A549 (cell line): ENCODE measurements around the gene GAREM1. TPM values are rescaled to one million over a fixed set of nuclear protein-coding genes. Genes with fewer than 3 reads are reported as not detected.

Source experiments
- ATAC-seq, 2 experiments: fragments of 200-7000 bp in 1 of 2; fragments of >200 bp in 1 of 2; cut with Nextera tagmentation in 1 of 2; cut with Tn5 transposase in 1 of 2; 3 replicates each; pipeline versions ENCODE4 v1.8.0 to v1.9.1; 2018 to 2020; ENCODE audit warnings: mild to moderate bottlenecking in 1 of 2, moderate library complexity in 1 of 2
- CTCF ChIA-PET: fragments of 300-600 bp; sonication (Branson Sonifier 250); formaldehyde crosslinking; extraction: SDS; loops from one replicate; lab custom pipeline; 2021; ENCODE audit warnings: antibody characterized with exemption, inconsistent platforms; lab: Yijun Ruan, JAX
- POLR2A ChIA-PET: fragments of 350-600 bp; formaldehyde crosslinking; extraction: SDS; loops from one replicate; lab custom pipeline; 2021; ENCODE audit warnings: antibody characterized with exemption, inconsistent platforms; lab: Yijun Ruan, JAX
- DNase-seq, 2 experiments: peaks; one replicate each; pipeline versions ENCODE4 v3.0.0 to v3.0.0-alpha.2; 2011 to 2016; ENCODE audit warnings: low read depth in 1 of 2, low spot score in 1 of 2
- FAIRE-seq: peaks from 2 replicates; lab custom pipeline; 2011; peaks lifted over from hg19 to GRCh38; lab: Jason Lieb, UNC
- H3K27ac ChIP-seq, 2 experiments: fragments of >200 bp; sonication (Bioruptor Twin); formaldehyde crosslinking; 3 replicates each; pipeline ENCODE4 v1.5.1; 2016 to 2017
- H3K4me1 ChIP-seq: fragments of >200 bp; sonication (Bioruptor Twin); formaldehyde crosslinking; 3 replicates; pipeline ENCODE4 v1.6.1; 2016
- H3K4me2 ChIP-seq: fragments of >200 bp; sonication (Bioruptor Twin); formaldehyde crosslinking; 3 replicates; pipeline ENCODE4 v1.6.1; 2016
- H3K4me3 ChIP-seq: fragments of >200 bp; sonication (Bioruptor Twin); formaldehyde crosslinking; 3 replicates; pipeline ENCODE4 v1.5.1; 2016
- H3K9me3 ChIP-seq: fragments of >200 bp; sonication (Bioruptor Twin); formaldehyde crosslinking; 3 replicates; pipeline ENCODE4 v1.6.1; 2016
- CBX8 ChIP-seq: fragments of 200-600 bp; sonication (generic); IDR thresholded peaks from 2 replicates; pipeline ENCODE4 v1.6.1; 2016
- CEBPB ChIP-seq, 2 experiments: fragments of >200 bp in 1 of 2; sonication (Bioruptor Twin) in 1 of 2; formaldehyde crosslinking in 1 of 2; IDR thresholded peaks; 2 replicates each; pipeline ENCODE4 v1.6.1; 2012 to 2016
- CHD4 ChIP-seq: fragments of 200-600 bp; sonication (generic); IDR thresholded peaks from 2 replicates; pipeline ENCODE4 v1.6.1; 2016; ENCODE audit warnings: antibody characterized with exemption, mild to moderate bottlenecking, borderline replicate concordance
- EHF ChIP-seq: fragments of 250-450 bp; sonication (Bioruptor Pico); IDR thresholded peaks from 2 replicates; pipeline ENCODE4 v1.5.0; 2020; ENCODE audit warnings: mild to moderate bottlenecking
- EP300 ChIP-seq, 2 experiments: fragments of >200 bp; sonication (Bioruptor Twin); formaldehyde crosslinking; IDR thresholded peaks; 2 replicates in 1 of 2; 3 replicates in 1 of 2; pipeline ENCODE4 v1.6.1; 2016 to 2017
- FOSB ChIP-seq: fragments of 250-450 bp; sonication (Bioruptor Pico); IDR thresholded peaks from 2 replicates; pipeline ENCODE4 v1.5.0; 2020; ENCODE audit warnings: mild to moderate bottlenecking, moderate library complexity
- FOSL2 ChIP-seq, 2 experiments: fragments of 450-650 bp in 1 of 2; fragments of >200 bp in 1 of 2; sonication (Bioruptor Twin) in 1 of 2; formaldehyde crosslinking; IDR thresholded peaks; 2 replicates each; pipeline versions ENCODE4 v1.5.0 to v1.6.1; 2016 to 2020; ENCODE audit warnings: mild to moderate bottlenecking in 1 of 2, moderate library complexity in 1 of 2
- FOXS1 ChIP-seq: fragments of 250-450 bp; sonication (Bioruptor Pico); IDR thresholded peaks from 2 replicates; pipeline ENCODE4 v1.5.0; 2020; ENCODE audit warnings: mild to moderate bottlenecking, moderate library complexity
- HEYL ChIP-seq: fragments of 250-450 bp; sonication (Bioruptor Pico); IDR thresholded peaks from 2 replicates; pipeline ENCODE4 v1.8.0; 2021; ENCODE audit warnings: mild to moderate bottlenecking, moderate library complexity
- HOXB13 ChIP-seq: fragments of 250-450 bp; sonication (Bioruptor Pico); IDR thresholded peaks from 2 replicates; pipeline ENCODE4 v1.5.0; 2020; ENCODE audit warnings: low read depth, mild to moderate bottlenecking, moderate library complexity
- JUN ChIP-seq, 2 experiments: fragments of >200 bp; sonication (Bioruptor Twin); formaldehyde crosslinking; IDR thresholded peaks; 2 replicates in 1 of 2; 3 replicates in 1 of 2; pipeline ENCODE4 v1.6.1; 2016 to 2017
- JUNB ChIP-seq: fragments of >200 bp; sonication (Bioruptor Twin); formaldehyde crosslinking; IDR thresholded peaks from 2 replicates; pipeline ENCODE4 v1.6.1; 2016
- KDM5A ChIP-seq: fragments of 200-600 bp; sonication (generic); IDR thresholded peaks from 2 replicates; pipeline ENCODE4 v1.6.1; 2016; ENCODE audit warnings: antibody characterized with exemption, mild to moderate bottlenecking
- MAFK ChIP-seq: fragments of 450-650 bp; IDR thresholded peaks from 2 replicates; pipeline ENCODE4 v1.6.1; 2014; ENCODE audit not compliant: partially characterized antibody
- MYC ChIP-seq: IDR thresholded peaks from 2 replicates; pipeline ENCODE4 v1.6.1; 2012; ENCODE audit warnings: mild to moderate bottlenecking, inconsistent platforms, low read length, improper control_type of control experiment, borderline replicate concordance
- NFE2L2 ChIP-seq: fragments of 150-350 bp; conservative IDR thresholded peaks from 2 replicates; pipeline ENCODE4 v1.6.1; 2014; ENCODE audit warnings: low read length
- NPAS2 ChIP-seq: fragments of 250-450 bp; sonication (Bioruptor Pico); IDR thresholded peaks from 2 replicates; pipeline ENCODE4 v1.8.0; 2022; ENCODE audit warnings: mild to moderate bottlenecking, moderate library complexity, borderline replicate concordance
- POLR2A ChIP-seq: IDR thresholded peaks from 2 replicates; pipeline ENCODE4 v1.6.1; 2012; ENCODE audit warnings: mild to moderate bottlenecking, low read length
- POLR2AphosphoS2 ChIP-seq: conservative IDR thresholded peaks from 2 replicates; pipeline ENCODE4 v1.6.1; 2012; ENCODE audit warnings: low read length, improper control_type of control experiment, inconsistent platforms
- RARB ChIP-seq: fragments of 250-450 bp; sonication (Bioruptor Pico); IDR thresholded peaks from 2 replicates; pipeline ENCODE4 v1.8.0; 2021; ENCODE audit warnings: mild to moderate bottlenecking, moderate library complexity
- RCOR1 ChIP-seq: fragments of 150-350 bp; IDR thresholded peaks from 2 replicates; pipeline ENCODE4 v1.6.1; 2014; ENCODE audit warnings: antibody characterized with exemption, low read length, low read depth
- SMC3 ChIP-seq: fragments of >200 bp; sonication (Bioruptor Twin); formaldehyde crosslinking; IDR thresholded peaks from 3 replicates; pipeline ENCODE4 v1.6.1; 2018; ENCODE audit warnings: inconsistent platforms
- TP53 ChIP-seq: fragments of 250-450 bp; sonication (Bioruptor Pico); IDR thresholded peaks from 2 replicates; pipeline ENCODE4 v1.5.0; 2021; ENCODE audit warnings: mild to moderate bottlenecking, moderate library complexity
- ZFP36 ChIP-seq: fragments of 450-650 bp; IDR thresholded peaks from 2 replicates; pipeline ENCODE4 v1.6.1; 2014; ENCODE audit warnings: borderline replicate concordance; ENCODE audit not compliant: partially characterized antibody
- ZNF302 ChIP-seq: fragments of 250-450 bp; sonication (Bioruptor Pico); IDR thresholded peaks from 2 replicates; pipeline ENCODE4 v1.9.0; 2021; ENCODE audit warnings: inconsistent platforms, mild to moderate bottlenecking, moderate library complexity
- WGBS: methylation state at CpG from one replicate; pipeline ENCODE4 v1.1.6; 2017; ENCODE audit errors: missing lambda C conversion rate; 5-methylcytosine and 5-hydroxymethylcytosine counted together
- polyA plus RNA-seq, 4 experiments: library from polyadenylated mRNA; depleted of rRNA in 3 of 4; stranded (reverse); fragments of >200 nt; fragmentation: RNase III in 1 of 4; extraction: RNeasy Plus Mini Kit Qiagen cat#74134 plus additional on column Dnase treatment in 1 of 4; gene quantifications; 2 replicates in 3 of 4; 3 replicates in 1 of 4; pipeline ENCODE4 v1.2.3, GENCODE V29; 2011 to 2017
- TF ChIP-seq, protein P1 (sequence below): fragments of 250-450 bp; sonication (Bioruptor Pico); IDR thresholded peaks from 2 replicates; pipeline ENCODE4 v1.5.0; 2020; ENCODE audit warnings: low read depth, mild to moderate bottlenecking, moderate library complexity
- TF ChIP-seq, protein P2 (sequence below): IDR thresholded peaks from 2 replicates; pipeline ENCODE4 v1.6.1; 2012; ENCODE audit warnings: low read depth, borderline replicate concordance
- TF ChIP-seq, protein P3 (sequence below): fragments of >200 bp; sonication (Bioruptor Twin); formaldehyde crosslinking; IDR thresholded peaks from 3 replicates; pipeline ENCODE4 v1.5.1; 2016
- TF ChIP-seq, protein P4 (sequence below): fragments of 450-650 bp; IDR thresholded peaks from 2 replicates; pipeline ENCODE4 v1.6.1; 2014; ENCODE audit warnings: antibody characterized with exemption
- TF ChIP-seq, protein P5 (sequence below): IDR thresholded peaks from 2 replicates; pipeline ENCODE4 v1.6.1; 2012
- TF ChIP-seq, protein P6 (sequence below): fragments of 250-450 bp; sonication (Bioruptor Pico); IDR thresholded peaks from 2 replicates; pipeline ENCODE4 v1.5.0; 2021; ENCODE audit warnings: mild to moderate bottlenecking, moderate library complexity, borderline replicate concordance

GAREM1 gene
- polyA plus RNA-seq, 2 of the 4 experiments (the other 2 are of a cell fraction) = 1.3 to 5.0 TPM

DNA sequence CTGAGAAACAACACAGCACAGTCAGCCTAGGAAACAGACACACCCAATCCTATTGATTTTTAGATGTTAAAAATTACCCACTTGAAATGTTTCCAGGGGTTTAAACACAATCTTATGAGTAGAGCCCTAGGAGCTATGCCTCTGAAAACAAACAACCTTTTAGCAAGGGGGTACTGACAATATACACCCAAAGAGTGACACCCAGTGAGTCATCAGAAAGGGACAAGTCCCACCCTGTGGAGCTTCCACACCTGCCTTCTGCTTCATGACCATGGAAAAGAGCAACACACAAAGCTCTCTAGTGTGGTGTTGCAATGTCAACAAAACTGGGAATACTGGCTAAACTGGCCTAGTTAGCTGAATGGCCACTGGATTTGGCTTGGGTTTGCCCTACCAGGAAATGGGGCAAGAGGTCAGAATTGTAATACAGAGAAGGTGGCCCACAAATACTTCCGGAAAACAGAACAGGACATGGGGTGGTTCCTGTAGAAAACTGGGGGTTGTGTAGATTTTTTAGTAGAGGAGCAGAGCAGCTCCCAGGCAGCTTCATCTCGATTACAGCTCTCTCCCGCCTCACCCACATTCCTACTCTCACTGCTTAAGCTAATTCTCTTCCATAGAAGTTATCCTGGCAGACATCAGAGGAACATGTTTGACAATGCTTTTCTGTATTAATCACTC lies 98.2 kb downstream of the GAREM1 start:
- ChIA-PET CTCF (interaction anchor here (1.6 kb wide), 1 partner anchor 98 kb away, joined by 5 read pairs; the partner anchor contains the start of gene GAREM1), POLR2A (interaction anchor here (1.1 kb wide), 1 partner anchor 98 kb away, joined by 7 read pairs; the partner anchor contains the start of gene GAREM1)
- Histone ChIP-seq H3K4me1 (peaks cover 43% of the 10 kb centered on the region), H3K9me3 (no peaks in the 10 kb centered on the region), H3K27ac (peak overlapping the region; percentile 57 to 80), H3K4me3 (no peak overlapping the region), H3K4me2 (peak overlapping the region; percentile 62)
- 17% methylated on average over 3 of the region's 3 CpGs for WGBS
- FAIRE-seq (no peak), DNase-seq (peak; percentile 8 to 88), ATAC-seq (peak; percentile 88 to 89)
- TF ChIP-seq POLR2AphosphoS2 (no peak), JUN (IDR thresholded peaks at IDR 0.05) (no peak), HEYL (CRISPR knock-in tag) (no peak), POLR2A (no peak), TP53 (no peak), CBX8 (no peak), CEBPB (IDR thresholded peaks at IDR 0.05) (peak in 1 of 2 experiments; percentile 27; a peak in 1 of 4 replicates), JUNB (peak; percentile 42; the same call in 1 of the 2 replicates), RCOR1 (no peak), NFE2L2 (no peak), NPAS2 (no peak), FOSB (no peak), MAFK (peak; percentile 28), FOXS1 (CRISPR knock-in tag) (no peak), EHF (CRISPR knock-in tag) (no peak), MYC (no peak), SMC3 (no peak), RARB (CRISPR knock-in tag) (no peak), ZFP36 (no peak), HOXB13 (CRISPR knock-in tag) (no peak), ZNF302 (no peak), CHD4 (no peak), KDM5A (no peak), FOSL2 (IDR thresholded peaks at IDR 0.05) (0 out of 2 replicates have a peak, but pooled peaks have one; percentile 27), FOSL2 (CRISPR knock-in tag; IDR thresholded peaks at IDR 0.05) (peak; percentile 68), EP300 (IDR thresholded peaks at IDR 0.05) (no peak)
- TF ChIP-seq, protein P1, sequence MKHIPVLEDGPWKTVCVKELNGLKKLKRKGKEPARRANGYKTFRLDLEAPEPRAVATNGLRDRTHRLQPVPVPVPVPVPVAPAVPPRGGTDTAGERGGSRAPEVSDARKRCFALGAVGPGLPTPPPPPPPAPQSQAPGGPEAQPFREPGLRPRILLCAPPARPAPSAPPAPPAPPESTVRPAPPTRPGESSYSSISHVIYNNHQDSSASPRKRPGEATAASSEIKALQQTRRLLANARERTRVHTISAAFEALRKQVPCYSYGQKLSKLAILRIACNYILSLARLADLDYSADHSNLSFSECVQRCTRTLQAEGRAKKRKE (CRISPR knock-in tag) = no peak
- TF ChIP-seq, protein P2, sequence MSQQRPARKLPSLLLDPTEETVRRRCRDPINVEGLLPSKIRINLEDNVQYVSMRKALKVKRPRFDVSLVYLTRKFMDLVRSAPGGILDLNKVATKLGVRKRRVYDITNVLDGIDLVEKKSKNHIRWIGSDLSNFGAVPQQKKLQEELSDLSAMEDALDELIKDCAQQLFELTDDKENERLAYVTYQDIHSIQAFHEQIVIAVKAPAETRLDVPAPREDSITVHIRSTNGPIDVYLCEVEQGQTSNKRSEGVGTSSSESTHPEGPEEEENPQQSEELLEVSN = no peak
- TF ChIP-seq, protein P3, sequence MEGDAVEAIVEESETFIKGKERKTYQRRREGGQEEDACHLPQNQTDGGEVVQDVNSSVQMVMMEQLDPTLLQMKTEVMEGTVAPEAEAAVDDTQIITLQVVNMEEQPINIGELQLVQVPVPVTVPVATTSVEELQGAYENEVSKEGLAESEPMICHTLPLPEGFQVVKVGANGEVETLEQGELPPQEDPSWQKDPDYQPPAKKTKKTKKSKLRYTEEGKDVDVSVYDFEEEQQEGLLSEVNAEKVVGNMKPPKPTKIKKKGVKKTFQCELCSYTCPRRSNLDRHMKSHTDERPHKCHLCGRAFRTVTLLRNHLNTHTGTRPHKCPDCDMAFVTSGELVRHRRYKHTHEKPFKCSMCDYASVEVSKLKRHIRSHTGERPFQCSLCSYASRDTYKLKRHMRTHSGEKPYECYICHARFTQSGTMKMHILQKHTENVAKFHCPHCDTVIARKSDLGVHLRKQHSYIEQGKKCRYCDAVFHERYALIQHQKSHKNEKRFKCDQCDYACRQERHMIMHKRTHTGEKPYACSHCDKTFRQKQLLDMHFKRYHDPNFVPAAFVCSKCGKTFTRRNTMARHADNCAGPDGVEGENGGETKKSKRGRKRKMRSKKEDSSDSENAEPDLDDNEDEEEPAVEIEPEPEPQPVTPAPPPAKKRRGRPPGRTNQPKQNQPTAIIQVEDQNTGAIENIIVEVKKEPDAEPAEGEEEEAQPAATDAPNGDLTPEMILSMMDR = no peak
- TF ChIP-seq, protein P4, sequence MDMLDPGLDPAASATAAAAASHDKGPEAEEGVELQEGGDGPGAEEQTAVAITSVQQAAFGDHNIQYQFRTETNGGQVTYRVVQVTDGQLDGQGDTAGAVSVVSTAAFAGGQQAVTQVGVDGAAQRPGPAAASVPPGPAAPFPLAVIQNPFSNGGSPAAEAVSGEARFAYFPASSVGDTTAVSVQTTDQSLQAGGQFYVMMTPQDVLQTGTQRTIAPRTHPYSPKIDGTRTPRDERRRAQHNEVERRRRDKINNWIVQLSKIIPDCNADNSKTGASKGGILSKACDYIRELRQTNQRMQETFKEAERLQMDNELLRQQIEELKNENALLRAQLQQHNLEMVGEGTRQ = no peak
- TF ChIP-seq, protein P5, sequence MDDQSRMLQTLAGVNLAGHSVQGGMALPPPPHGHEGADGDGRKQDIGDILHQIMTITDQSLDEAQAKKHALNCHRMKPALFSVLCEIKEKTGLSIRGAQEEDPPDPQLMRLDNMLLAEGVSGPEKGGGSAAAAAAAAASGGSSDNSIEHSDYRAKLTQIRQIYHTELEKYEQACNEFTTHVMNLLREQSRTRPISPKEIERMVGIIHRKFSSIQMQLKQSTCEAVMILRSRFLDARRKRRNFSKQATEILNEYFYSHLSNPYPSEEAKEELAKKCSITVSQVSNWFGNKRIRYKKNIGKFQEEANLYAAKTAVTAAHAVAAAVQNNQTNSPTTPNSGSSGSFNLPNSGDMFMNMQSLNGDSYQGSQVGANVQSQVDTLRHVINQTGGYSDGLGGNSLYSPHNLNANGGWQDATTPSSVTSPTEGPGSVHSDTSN = no peak
- TF ChIP-seq, protein P6, sequence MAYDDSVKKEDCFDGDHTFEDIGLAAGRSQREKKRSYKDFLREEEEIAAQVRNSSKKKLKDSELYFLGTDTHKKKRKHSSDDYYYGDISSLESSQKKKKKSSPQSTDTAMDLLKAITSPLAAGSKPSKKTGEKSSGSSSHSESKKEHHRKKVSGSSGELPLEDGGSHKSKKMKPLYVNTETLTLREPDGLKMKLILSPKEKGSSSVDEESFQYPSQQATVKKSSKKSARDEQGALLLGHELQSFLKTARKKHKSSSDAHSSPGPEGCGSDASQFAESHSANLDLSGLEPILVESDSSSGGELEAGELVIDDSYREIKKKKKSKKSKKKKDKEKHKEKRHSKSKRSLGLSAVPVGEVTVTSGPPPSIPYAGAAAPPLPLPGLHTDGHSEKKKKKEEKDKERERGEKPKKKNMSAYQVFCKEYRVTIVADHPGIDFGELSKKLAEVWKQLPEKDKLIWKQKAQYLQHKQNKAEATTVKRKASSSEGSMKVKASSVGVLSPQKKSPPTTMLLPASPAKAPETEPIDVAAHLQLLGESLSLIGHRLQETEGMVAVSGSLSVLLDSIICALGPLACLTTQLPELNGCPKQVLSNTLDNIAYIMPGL = no peak
